Omental fat pad (tissue), 4 donors: ENCODE results near the gene GPS2. TPM values are rescaled to one million over a fixed set of nuclear protein-coding genes. Genes with fewer than 3 reads are reported as not detected.
A peak's percentile ranks its signal among the peaks of the same experiment; 100 is the strongest.

Experiments used
- ATAC-seq: fragments of 150-250 bp; one replicate; pipeline ENCODE4 v1.9.1; 2016; ENCODE audit warnings: mild to moderate bottlenecking, moderate library complexity; ENCODE audit not compliant: low FRiP score
- DNase-seq: peaks from one replicate; pipeline ENCODE4 v3.0.0-alpha.2; 2019; ENCODE audit warnings: low spot score
- total RNA-seq, 4 donors: library from RNA; depleted of rRNA; stranded (reverse); fragments of >200 nt; gene quantifications; one replicate each; pipeline ENCODE4 v1.1.0, GENCODE V29; 2016
- TF ChIP-seq, protein P1 (sequence below), 3 donors: fragments of 450-650 bp; IDR thresholded peaks; one replicate each; pipeline ENCODE4 v1.5.1; 2016 to 2017; ENCODE audit warnings: antibody characterized with exemption in 3 of 3, mild to moderate bottlenecking in 3 of 3, moderate library complexity in 2 of 3

Gene GPS2
- total RNA-seq, 4 donors from 2014 or later = 49.6 to 91.3 (median 75.9) TPM

DNA sequence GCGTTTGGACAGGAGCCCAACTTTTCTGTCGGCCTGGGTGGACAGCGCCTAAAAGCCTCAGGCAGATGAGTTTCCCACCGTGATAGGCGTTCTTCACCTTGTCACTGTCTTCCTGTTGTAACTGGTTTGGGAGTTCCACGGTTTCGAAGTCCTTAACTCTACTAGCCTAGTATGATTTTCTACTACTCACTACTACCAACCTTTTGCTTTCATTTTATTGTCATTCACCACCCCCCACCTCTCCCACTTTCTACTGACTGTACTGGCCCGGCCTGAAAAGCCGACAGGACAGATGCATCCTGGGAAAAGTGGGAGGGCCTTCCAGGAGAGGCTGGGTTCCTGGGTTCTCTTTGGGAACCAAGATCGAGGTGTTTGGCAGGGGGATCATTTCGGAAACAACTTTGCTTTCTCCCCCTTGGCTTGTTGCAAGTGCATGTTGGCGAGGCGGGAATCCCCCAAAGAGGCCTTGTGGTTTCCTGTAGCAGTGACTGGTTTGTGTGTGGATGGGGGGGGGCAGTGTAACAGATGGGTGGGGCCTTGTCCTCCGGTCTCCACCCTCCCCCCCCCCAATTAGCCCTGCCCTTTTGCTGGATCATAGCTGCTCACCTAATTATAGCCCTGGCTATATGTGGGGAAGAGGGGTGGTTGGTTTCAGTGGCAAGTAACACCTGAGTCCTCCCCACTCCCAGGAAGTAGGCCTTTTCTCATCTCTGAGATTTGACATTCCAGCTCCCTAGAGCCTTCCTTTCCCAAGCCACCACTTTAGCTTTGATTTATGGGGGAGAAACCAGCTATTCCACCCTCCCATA lies 6.3 kb downstream of the GPS2 start:
- TF ChIP-seq, protein P1, sequence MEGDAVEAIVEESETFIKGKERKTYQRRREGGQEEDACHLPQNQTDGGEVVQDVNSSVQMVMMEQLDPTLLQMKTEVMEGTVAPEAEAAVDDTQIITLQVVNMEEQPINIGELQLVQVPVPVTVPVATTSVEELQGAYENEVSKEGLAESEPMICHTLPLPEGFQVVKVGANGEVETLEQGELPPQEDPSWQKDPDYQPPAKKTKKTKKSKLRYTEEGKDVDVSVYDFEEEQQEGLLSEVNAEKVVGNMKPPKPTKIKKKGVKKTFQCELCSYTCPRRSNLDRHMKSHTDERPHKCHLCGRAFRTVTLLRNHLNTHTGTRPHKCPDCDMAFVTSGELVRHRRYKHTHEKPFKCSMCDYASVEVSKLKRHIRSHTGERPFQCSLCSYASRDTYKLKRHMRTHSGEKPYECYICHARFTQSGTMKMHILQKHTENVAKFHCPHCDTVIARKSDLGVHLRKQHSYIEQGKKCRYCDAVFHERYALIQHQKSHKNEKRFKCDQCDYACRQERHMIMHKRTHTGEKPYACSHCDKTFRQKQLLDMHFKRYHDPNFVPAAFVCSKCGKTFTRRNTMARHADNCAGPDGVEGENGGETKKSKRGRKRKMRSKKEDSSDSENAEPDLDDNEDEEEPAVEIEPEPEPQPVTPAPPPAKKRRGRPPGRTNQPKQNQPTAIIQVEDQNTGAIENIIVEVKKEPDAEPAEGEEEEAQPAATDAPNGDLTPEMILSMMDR (IDR thresholded peaks at IDR 0.05) = no peak
- ATAC-seq = peak; percentile 29
- DNase-seq = no peak

DNA sequence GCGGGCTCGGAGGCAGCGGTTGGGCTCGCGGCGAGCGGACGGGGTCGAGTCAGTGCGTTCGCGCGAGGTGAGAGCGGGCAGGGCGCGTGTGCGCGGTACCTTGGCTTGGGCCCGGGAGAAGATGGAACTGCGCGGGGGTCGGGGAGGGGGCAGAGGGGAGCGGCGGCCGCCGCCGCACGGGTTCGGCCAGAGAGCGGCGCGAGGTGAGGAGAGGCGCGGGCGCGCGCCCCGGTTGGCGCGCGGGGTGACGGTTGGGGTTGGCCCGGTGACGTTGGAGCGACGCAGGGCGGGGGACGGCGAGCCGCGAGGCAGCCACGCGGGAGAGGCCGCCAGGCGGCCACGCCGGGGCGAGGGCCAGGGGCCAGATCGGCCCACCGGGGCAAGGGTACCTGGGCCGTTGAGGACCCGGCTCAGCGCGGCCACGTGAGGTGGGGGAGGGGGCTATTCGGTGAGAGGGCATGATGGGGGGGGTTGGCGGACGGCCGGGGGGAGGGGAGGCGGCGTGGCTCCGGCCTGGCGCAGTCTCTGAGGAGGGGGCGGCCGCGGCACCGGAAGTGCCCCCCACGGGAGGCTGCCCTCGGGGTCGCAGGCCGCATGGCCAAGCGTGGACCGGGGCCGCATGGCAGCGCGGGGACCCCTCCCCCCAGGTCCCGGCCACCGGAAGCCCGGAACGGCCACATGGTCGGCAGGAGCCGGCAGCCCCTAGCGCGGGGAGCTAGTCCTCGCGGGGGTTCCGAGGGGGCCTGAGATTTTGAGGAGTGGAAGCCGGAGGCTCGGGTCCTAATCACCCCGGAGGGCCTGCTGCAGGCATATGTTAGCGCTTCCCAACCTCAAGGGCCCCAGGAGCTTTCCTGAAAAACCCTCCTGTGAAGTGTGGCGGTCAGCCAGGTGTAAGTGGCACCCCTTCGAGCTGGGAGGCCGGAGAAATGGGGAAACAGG lies 7.2 kb downstream of the GPS2 start:
- ATAC-seq (peak; percentile 0), DNase-seq (no peak)
- TF ChIP-seq, protein P1 (IDR thresholded peaks at IDR 0.05) = no peak

DNA sequence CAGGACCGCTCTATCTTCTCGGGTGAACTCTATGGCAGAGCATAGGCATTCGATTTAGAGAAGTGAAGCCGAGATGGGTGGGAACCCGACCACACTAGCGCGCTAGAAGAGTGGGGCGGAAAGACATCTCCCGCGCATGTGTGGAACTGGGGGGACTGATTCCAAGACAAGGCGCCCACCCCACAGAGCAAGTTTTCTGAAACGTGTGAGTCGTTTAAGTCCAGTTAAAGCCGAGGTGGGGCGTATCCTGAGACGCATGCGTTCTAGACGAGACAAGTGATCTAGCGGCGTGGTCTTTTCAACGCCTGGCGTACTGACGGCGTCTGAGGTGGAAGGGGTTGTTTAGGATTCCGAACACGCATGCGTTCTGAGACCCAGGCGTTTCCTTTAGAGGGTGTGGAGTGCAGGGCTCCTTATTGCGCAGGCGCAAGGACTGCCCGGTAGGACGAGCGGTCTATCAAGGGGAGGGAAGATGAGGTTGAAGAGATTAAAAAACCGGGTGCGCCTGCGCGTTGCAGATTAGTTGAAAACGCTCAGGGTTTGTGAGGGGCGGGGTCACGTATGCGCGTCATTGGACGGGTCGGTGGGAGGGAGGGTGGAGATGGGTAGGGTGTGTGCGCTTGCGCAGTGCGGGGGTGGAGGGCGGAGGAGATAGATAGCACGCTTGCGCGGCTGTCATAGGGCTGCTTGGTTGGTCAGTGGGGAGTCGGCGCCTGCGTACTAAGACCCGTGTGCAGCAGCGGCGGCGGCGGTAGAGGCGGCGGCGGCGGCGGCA lies 8.1 kb downstream of the GPS2 start, which contains the start of gene EIF5A:
Gene EIF5A (plus strand): TSS at position 718 of the 775 bp plus-strand sequence. CDS start 2,008 bp downstream, outside the sequence.
- ATAC-seq = peak; percentile 94
- TF ChIP-seq, protein P1 (IDR thresholded peaks at IDR 0.05) = no peak
- DNase-seq = peak; percentile 98

DNA sequence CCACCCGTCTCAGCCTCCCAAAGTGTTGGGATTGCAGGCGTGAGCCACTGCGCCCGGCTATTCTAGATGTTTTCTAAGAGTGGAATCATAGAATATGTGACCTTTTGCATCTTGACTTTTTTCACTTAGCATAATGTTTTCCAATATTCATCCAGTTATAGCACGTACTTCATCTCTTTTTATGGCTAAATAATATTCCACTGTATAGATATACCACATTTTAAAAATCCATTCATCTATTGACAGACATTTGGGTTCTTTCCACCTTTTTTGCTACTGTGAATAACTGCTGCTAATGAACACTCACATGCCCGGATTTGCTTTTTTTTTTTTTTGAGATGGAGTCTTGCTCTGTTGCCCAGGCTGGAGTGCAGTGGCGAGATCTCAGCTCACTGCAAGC lies 11.0 kb downstream of the GPS2 start:
- ATAC-seq (no peak), DNase-seq (no peak)
- TF ChIP-seq, protein P1 (IDR thresholded peaks at IDR 0.05) = no peak

DNA sequence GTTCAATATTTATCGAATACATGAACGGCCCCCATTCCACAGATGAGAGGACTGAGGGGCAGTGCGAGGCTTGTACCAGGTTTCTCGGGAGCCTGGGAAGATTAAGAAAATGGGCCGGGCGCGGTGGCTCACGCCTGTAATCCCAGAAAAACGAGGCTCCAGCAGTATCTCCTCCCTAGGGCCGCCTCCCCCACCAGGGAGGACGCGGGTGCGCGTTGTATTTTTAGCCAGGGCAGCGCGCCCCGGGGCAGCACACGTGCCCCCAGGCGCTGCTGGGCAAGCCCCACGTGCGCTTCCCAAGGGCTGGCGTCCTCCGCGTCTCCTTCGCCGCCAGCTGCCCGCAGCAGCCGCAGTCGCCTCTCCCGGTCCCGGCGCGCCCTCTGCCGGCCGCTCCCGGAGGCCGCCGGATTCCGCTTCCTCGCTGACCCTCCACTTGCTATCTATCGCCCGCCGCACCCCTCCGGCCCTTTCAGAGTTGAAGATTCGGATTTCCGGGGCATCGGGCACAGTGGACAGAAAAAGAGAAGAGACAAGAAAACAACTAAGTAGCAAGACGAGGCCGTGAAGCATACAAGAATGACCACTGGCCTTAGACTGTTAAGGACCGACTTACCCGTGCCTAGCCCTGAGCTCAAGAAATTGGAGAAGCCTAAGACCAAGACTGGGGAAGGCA lies 18.8 kb downstream of the GPS2 start:
- no peak for DNase-seq
- peak; percentile 73 for ATAC-seq
- TF ChIP-seq, protein P1 (IDR thresholded peaks at IDR 0.05) = peak in 2 of 3 donors; percentile 54 to 95
